Esophagus squamous epithelium (tissue), 5 donors: Measurements from ENCODE around the gene MYPN. TPM values are rescaled to one million over a fixed set of nuclear protein-coding genes. Genes with fewer than 3 reads are reported as not detected.

ENCODE experiments used
- DNase-seq: peaks from one replicate; lab custom pipeline; 2025; lab: John Stamatoyannopoulos, UW
- H3K27ac ChIP-seq, 4 donors: fragments of 200-600 bp; sonication (generic); one replicate each; pipeline ENCODE4 v1.5.1; 2016 to 2019; ENCODE audit warnings: mild to moderate bottlenecking in 1 of 4
- H3K27me3 ChIP-seq, 4 donors: fragments of 200-600 bp; sonication (generic); 1 replicate in 3 of 4; 2 replicates in 1 of 4; pipeline versions ENCODE4 v1.5.1 to v1.6.0; 2017 to 2021; ENCODE audit warnings: antibody characterized with exemption in 1 of 4
- H3K36me3 ChIP-seq, 3 donors: fragments of 200-600 bp; sonication (generic); one replicate each; pipeline ENCODE4 v1.5.1; 2016 to 2019
- H3K4me1 ChIP-seq, 3 donors: fragments of 200-600 bp; sonication (generic); one replicate each; pipeline ENCODE4 v1.5.1; 2017 to 2019
- H3K4me3 ChIP-seq, 4 donors: fragments of 200-600 bp; sonication (generic); 1 replicate in 3 of 4; 2 replicates in 1 of 4; pipeline ENCODE4 v1.5.1; 2016 to 2019; ENCODE audit warnings: mild to moderate bottlenecking in 2 of 4, moderate library complexity in 1 of 4
- H3K9me3 ChIP-seq, 3 donors: fragments of 200-600 bp; sonication (generic); one replicate each; pipeline ENCODE4 v1.5.1; 2016 to 2019
- POLR2A ChIP-seq, 4 donors: fragments of 450-650 bp; IDR thresholded peaks; one replicate each; pipeline ENCODE4 v1.6.1; 2017; ENCODE audit warnings: antibody characterized with exemption in 4 of 4, mild to moderate bottlenecking in 4 of 4, moderate library complexity in 3 of 4
- WGBS, 2 donors: methylation state at CpG; one replicate each; pipeline ENCODE4 v1.1.5; 2018; 5-methylcytosine and 5-hydroxymethylcytosine counted together
- intact Hi-C: fragments of 100-400 bp; cut with DNase I; formaldehyde crosslinking; loops from one replicate; pipeline ENCODE4 v1.15.0; 2022
- total RNA-seq, 4 donors: library from RNA; depleted of rRNA; stranded (reverse); fragments of >200 nt; gene quantifications; one replicate each; pipeline ENCODE4 v1.1.0, GENCODE V29; 2016
- TF ChIP-seq, protein P1 (sequence below), 6 experiments: fragments of 450-650 bp in 4 of 6; fragments of 200-600 bp in 2 of 6; sonication (generic) in 2 of 6; IDR thresholded peaks; one replicate each; pipeline ENCODE4 v1.5.1; 2016 to 2019; ENCODE audit warnings: antibody characterized with exemption in 6 of 6, mild to moderate bottlenecking in 4 of 6, moderate library complexity in 4 of 6
- donor health status: DM: yes; HTN: yes; CAD: no.

Gene MYPN
- total RNA-seq, 4 donors from 2014 or later: not detected

- H3K4me1 ChIP-seq: peaks cover 0 to 28% (median 4%) of the 10 kb centered on the region in 3 donors
- H3K9me3 ChIP-seq: no peaks in the 10 kb centered on the region
- DNase-seq: no peak
- intact Hi-C loops: no loop called here
- no peak for TF ChIP-seq POLR2A (IDR thresholded peaks at IDR 0.05)
- TF ChIP-seq, protein P1, sequence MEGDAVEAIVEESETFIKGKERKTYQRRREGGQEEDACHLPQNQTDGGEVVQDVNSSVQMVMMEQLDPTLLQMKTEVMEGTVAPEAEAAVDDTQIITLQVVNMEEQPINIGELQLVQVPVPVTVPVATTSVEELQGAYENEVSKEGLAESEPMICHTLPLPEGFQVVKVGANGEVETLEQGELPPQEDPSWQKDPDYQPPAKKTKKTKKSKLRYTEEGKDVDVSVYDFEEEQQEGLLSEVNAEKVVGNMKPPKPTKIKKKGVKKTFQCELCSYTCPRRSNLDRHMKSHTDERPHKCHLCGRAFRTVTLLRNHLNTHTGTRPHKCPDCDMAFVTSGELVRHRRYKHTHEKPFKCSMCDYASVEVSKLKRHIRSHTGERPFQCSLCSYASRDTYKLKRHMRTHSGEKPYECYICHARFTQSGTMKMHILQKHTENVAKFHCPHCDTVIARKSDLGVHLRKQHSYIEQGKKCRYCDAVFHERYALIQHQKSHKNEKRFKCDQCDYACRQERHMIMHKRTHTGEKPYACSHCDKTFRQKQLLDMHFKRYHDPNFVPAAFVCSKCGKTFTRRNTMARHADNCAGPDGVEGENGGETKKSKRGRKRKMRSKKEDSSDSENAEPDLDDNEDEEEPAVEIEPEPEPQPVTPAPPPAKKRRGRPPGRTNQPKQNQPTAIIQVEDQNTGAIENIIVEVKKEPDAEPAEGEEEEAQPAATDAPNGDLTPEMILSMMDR (IDR thresholded peaks at IDR 0.05): no peak
- H3K27ac ChIP-seq: no peak overlapping the region
- no peaks in the 10 kb centered on the region for H3K27me3 ChIP-seq
- no peaks in the 10 kb centered on the region for H3K36me3 ChIP-seq
- WGBS, 2 donors: 88 to 95% methylated on average over 4 of the region's 4 CpGs
- H3K4me3 ChIP-seq: no peak overlapping the region
Observed at GRCh38 chr10:68090586-68090985, 18.7 kb upstream of the MYPN start.

GRCh38 chr10:68092512-68092911, 16.8 kb upstream of the MYPN start:
- intact Hi-C loops: no loop called here
- Histone ChIP-seq H3K4me3 (no peak overlapping the region), H3K36me3 (no peaks in the 10 kb centered on the region), H3K9me3 (no peaks in the 10 kb centered on the region), H3K4me1 (peaks cover 0 to 35% (median 4%) of the 10 kb centered on the region in 3 donors), H3K27ac (no peak overlapping the region), H3K27me3 (no peaks in the 10 kb centered on the region)
- TF ChIP-seq POLR2A (IDR thresholded peaks at IDR 0.05): no peak
- TF ChIP-seq, protein P1 (IDR thresholded peaks at IDR 0.05): no peak
- 87 to 91% methylated on average over 2 of the region's 2 CpGs for WGBS, 2 donors
- no peak for DNase-seq

DNA sequence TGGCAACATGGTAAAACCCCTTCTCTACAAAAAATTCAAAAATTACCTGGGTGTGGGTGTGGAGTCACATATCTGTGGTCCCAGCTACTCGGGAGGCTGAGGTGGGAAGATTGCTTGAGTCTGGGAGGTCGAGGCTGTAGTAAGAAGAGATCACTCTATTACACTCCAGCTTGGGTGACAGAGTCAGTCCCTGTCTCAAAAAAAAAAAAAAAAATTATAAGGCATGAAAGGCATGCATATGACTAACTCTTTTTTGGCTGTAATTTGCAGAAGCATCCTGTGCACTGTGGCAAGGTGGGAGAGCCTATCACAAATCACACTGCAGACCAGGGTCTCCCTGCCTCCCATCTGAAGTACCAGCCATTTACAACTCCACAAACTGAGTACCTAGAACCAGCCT, 14.1 kb upstream of the MYPN start:
- H3K9me3 ChIP-seq: no peaks in the 10 kb centered on the region
- no peak for DNase-seq
- TF ChIP-seq POLR2A (IDR thresholded peaks at IDR 0.05): no peak
- TF ChIP-seq, protein P1 (IDR thresholded peaks at IDR 0.05): no peak
- no peak overlapping the region for H3K27ac ChIP-seq
- no peak overlapping the region for H3K4me3 ChIP-seq
- intact Hi-C loops: no loop called here
- peaks cover 0 to 27% (median 0%) of the 10 kb centered on the region in 3 donors for H3K4me1 ChIP-seq
- 70 to 84% methylated on average over 2 of the region's 2 CpGs for WGBS, 2 donors
- H3K27me3 ChIP-seq: no peaks in the 10 kb centered on the region
- no peaks in the 10 kb centered on the region for H3K36me3 ChIP-seq

DNA sequence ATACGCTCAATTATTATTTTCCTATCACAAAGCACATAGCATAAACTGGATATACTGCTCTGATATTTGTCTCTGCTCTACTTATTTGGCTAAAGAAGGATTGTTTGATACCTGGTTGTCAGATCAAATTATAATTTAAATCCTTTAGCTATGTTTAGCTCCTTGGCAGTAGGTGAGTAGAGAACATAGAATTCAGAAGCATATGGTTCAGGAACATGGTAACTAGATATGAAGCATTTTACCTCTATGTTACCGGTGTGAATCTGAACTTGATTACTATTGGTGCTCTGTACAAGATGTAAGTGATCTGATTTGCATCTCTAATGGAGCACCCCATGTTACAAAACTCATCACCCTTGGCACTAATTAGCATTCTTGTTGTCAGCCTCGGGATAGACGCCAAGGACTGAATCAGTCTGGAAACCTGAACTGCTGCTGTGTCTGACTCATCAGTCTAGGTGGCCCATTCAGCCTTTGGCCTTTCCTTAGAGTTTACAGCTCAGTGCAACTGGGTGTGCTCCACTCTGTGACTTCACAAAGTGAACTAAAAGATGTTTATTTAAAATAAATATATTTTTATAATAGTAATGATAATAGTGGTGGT, 12.3 kb upstream of the MYPN start:
- Histone ChIP-seq H3K27me3 (no peaks in the 10 kb centered on the region), H3K9me3 (no peaks in the 10 kb centered on the region), H3K4me1 (peaks cover 0 to 27% (median 0%) of the 10 kb centered on the region in 3 donors), H3K27ac (peak overlapping the region in 3 of 4 donors; percentile 19 to 68 (median 64)), H3K4me3 (no peak overlapping the region), H3K36me3 (no peaks in the 10 kb centered on the region)
- WGBS, 2 donors: 37 to 40% methylated on average over 4 of the region's 4 CpGs
- intact Hi-C loops: no loop called here
- DNase-seq: no peak
- no peak for TF ChIP-seq POLR2A (IDR thresholded peaks at IDR 0.05)

DNA sequence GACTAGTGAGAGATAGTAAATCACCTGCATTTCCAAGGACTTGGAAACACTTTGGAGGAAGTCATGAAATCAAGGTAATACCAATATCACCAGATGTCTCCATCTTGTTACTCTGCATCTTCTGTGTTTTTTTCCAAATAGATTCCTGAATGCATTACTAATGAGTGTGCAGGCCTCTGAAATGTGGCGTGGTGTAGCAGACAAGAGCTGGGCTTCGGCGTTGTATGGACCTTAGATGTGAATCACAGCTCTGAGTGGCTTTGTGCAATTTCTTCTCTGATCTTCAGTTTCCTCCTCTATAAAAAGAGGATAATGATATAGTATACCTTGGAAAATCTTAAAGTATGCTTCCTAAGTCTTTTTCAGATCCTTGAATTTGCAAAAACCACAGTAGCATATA, 9.6 kb upstream of the MYPN start:
- intact Hi-C loops: no loop called here
- DNase-seq: no peak
- H3K27me3 ChIP-seq: no peaks in the 10 kb centered on the region
- H3K4me1 ChIP-seq: peaks cover 0 to 19% (median 0%) of the 10 kb centered on the region in 3 donors
- no peak overlapping the region for H3K4me3 ChIP-seq
- H3K9me3 ChIP-seq: no peaks in the 10 kb centered on the region
- no peak overlapping the region for H3K27ac ChIP-seq
- TF ChIP-seq, protein P1 (IDR thresholded peaks at IDR 0.05): no peak
- 89 to 98% methylated on average over 3 of the region's 3 CpGs for WGBS, 2 donors
- no peaks in the 10 kb centered on the region for H3K36me3 ChIP-seq
